Fibroblast of lung (primary cell): ENCODE data around the gene AMBRA1. TPM values are rescaled to one million over a fixed set of nuclear protein-coding genes. Genes with fewer than 3 reads are reported as not detected.

Experiments used
- DNase-seq, 2 donors: peaks; one replicate each; pipeline versions ENCODE4 v3.0.0 to v3.0.0-alpha.2; 2010; ENCODE audit warnings: low read depth in 2 of 2
- H2AFZ ChIP-seq: 2 replicates; pipeline ENCODE4 v1.5.1; 2012; ENCODE audit warnings: low read length, control low read depth, inconsistent platforms
- H3K27ac ChIP-seq: 2 replicates; pipeline ENCODE4 v1.5.1; 2011; ENCODE audit warnings: low read length, control low read depth; ENCODE audit not compliant: insufficient read depth
- H3K27me3 ChIP-seq: 2 replicates; pipeline ENCODE4 v1.5.1; 2011; ENCODE audit warnings: mild to moderate bottlenecking, low read length; ENCODE audit not compliant: control insufficient read depth, insufficient read depth
- H3K36me3 ChIP-seq: 2 replicates; pipeline ENCODE4 v1.5.1; 2011; ENCODE audit warnings: low read length; ENCODE audit not compliant: control insufficient read depth, insufficient read depth
- H3K4me1 ChIP-seq: 2 replicates; pipeline ENCODE4 v1.5.1; 2011; ENCODE audit warnings: low read length; ENCODE audit not compliant: control insufficient read depth, insufficient read depth; ENCODE audit errors: extremely low read depth
- H3K4me2 ChIP-seq: 2 replicates; pipeline ENCODE4 v1.5.1; 2011; ENCODE audit warnings: low read length, control low read depth; ENCODE audit not compliant: insufficient read depth; ENCODE audit errors: extremely low read depth
- H3K4me3 ChIP-seq, 4 experiments: fragments of 200-600 bp in 1 of 4; sonication (generic) in 1 of 4; replicated peaks in 1 of 4; 2 replicates each; pipeline ENCODE4 v1.5.1; 2011 to 2016; ENCODE audit warnings: low read length in 4 of 4, low read depth in 3 of 4, mild to moderate bottlenecking in 3 of 4, control low read depth in 2 of 4, inconsistent platforms in 1 of 4, mixed read lengths in 1 of 4; ENCODE audit not compliant: insufficient read depth in 1 of 4; ENCODE audit errors: control extremely low read depth in 1 of 4
- H3K79me2 ChIP-seq: 2 replicates; pipeline ENCODE4 v1.5.1; 2012; ENCODE audit warnings: mild to moderate bottlenecking, low read length, inconsistent platforms; ENCODE audit not compliant: control insufficient read depth, insufficient read depth
- H3K9ac ChIP-seq: 2 replicates; pipeline ENCODE4 v1.5.1; 2011; ENCODE audit warnings: mild to moderate bottlenecking, low read length, control low read depth; ENCODE audit not compliant: insufficient read depth
- H3K9me3 ChIP-seq: 2 replicates; pipeline ENCODE4 v1.5.1; 2012; ENCODE audit warnings: low read depth, low read length; ENCODE audit not compliant: control insufficient read depth, insufficient read depth
- H4K20me1 ChIP-seq: 2 replicates; pipeline ENCODE4 v1.5.1; 2011; ENCODE audit warnings: low read length; ENCODE audit not compliant: control insufficient read depth, insufficient read depth; ENCODE audit errors: extremely low read depth
- CTCF ChIP-seq, 2 donors: IDR thresholded peaks in 1 of 2; conservative IDR thresholded peaks in 1 of 2; 1 replicate in 1 of 2; 2 replicates in 1 of 2; pipeline ENCODE4 v1.5.1; 2011 to 2012; ENCODE audit warnings: low read length in 2 of 2, control low read depth in 1 of 2, inconsistent platforms in 1 of 2, low read depth in 1 of 2, mild to moderate bottlenecking in 1 of 2
- EZH2 ChIP-seq: IDR thresholded peaks from 2 replicates; pipeline ENCODE4 v1.5.1; 2012; ENCODE audit warnings: low read length, control low read depth, mild to moderate bottlenecking; ENCODE audit errors: missing control alignments
- polyA plus RNA-seq, 2 donors: library from polyadenylated mRNA; depleted of rRNA in 1 of 2; stranded (reverse) in 1 of 2; unstranded in 1 of 2; fragments of >200 nt; gene quantifications; 2 replicates each; pipeline ENCODE4 v1.2.1, GENCODE V29; 2011 to 2012; ENCODE audit warnings: missing spikeins in 1 of 2
- total RNA-seq: library from RNA; depleted of rRNA; stranded (reverse); fragments of >200 nt; gene quantifications from 2 replicates; pipeline ENCODE4 v1.2.1, GENCODE V29; 2014

AMBRA1 gene
- total and polyA plus RNA-seq, 2 donors (not counting 1 experiment from before 2014, with no cell fraction given) = 8.3 to 23.3 TPM

GRCh38 chr11:46351606-46352005 is 242.2 kb downstream of the AMBRA1 start:
- H3K9me3 ChIP-seq = no peaks in the 10 kb centered on the region
- H3K79me2 ChIP-seq = peaks cover 21% of the 10 kb centered on the region
- no peak overlapping the region for H2AFZ ChIP-seq
- no peak overlapping the region for H3K4me3 ChIP-seq
- peaks cover 13% of the 10 kb centered on the region for H3K4me1 ChIP-seq
- no peak overlapping the region for H3K9ac ChIP-seq
- H3K27ac ChIP-seq = no peak overlapping the region
- H4K20me1 ChIP-seq = no peaks in the 10 kb centered on the region
- DNase-seq = no peak
- no peak overlapping the region for H3K4me2 ChIP-seq
- no peaks in the 10 kb centered on the region for H3K27me3 ChIP-seq
- TF ChIP-seq EZH2 (no peak), CTCF (conservative IDR thresholded peaks at IDR 0.05 in 1 of 2, IDR thresholded peaks at IDR 0.05 in 1 of 2; ENCODE audit: low read depth in 1 of 2, low read length in 2 of 2) (no peak)
- H3K36me3 ChIP-seq = no peaks in the 10 kb centered on the region

DNA sequence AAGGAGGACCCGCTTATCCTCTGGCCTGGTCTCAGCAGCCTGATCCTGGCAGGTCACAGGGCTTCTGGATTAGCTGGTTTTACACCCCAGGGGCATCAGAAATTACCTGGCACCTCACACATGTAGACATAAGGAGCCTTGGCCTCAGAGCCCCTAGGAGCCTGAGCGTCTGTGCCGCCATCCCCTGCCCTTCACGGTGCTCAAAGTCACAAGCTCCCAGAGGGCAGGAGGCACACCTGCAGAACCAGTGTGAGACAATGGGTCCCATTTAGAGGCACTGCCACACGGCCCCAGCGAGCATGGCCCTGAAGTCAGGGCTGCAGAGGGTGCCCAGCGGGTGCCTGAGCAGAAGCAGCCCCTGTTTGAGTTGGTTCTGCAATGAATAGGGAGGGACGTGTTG is 242.7 kb downstream of the AMBRA1 start:
- Histone ChIP-seq H3K36me3 (no peaks in the 10 kb centered on the region), H3K9me3 (no peaks in the 10 kb centered on the region), H2AFZ (no peak overlapping the region), H3K79me2 (peaks cover 19% of the 10 kb centered on the region), H3K4me1 (peaks cover 13% of the 10 kb centered on the region), H3K27ac (no peak overlapping the region), H3K27me3 (no peaks in the 10 kb centered on the region), H3K9ac (no peak overlapping the region), H4K20me1 (no peaks in the 10 kb centered on the region), H3K4me3 (no peak overlapping the region), H3K4me2 (no peak overlapping the region)
- DNase-seq = no peak
- TF ChIP-seq EZH2 = no peak
- TF ChIP-seq CTCF (conservative IDR thresholded peaks at IDR 0.05 in 1 of 2, IDR thresholded peaks at IDR 0.05 in 1 of 2; ENCODE audit: low read depth in 1 of 2, low read length in 2 of 2) = no peak

GRCh38 chr11:46350695-46351094 is 243.1 kb downstream of the AMBRA1 start:
- Histone ChIP-seq H3K4me2 (no peak overlapping the region), H3K9me3 (no peaks in the 10 kb centered on the region), H3K79me2 (peaks cover 19% of the 10 kb centered on the region), H3K4me1 (peaks cover 13% of the 10 kb centered on the region), H4K20me1 (no peaks in the 10 kb centered on the region), H3K27me3 (no peaks in the 10 kb centered on the region), H3K27ac (no peak overlapping the region), H3K4me3 (no peak overlapping the region), H3K36me3 (no peaks in the 10 kb centered on the region), H3K9ac (no peak overlapping the region), H2AFZ (no peak overlapping the region)
- no peak for DNase-seq
- TF ChIP-seq CTCF (conservative IDR thresholded peaks at IDR 0.05 in 1 of 2, IDR thresholded peaks at IDR 0.05 in 1 of 2; ENCODE audit: low read depth in 1 of 2, low read length in 2 of 2) = no peak
- TF ChIP-seq EZH2 = no peak
